ENCODE results near the gene ATG7. TPM values are rescaled to one million over a fixed set of nuclear protein-coding genes. Genes with fewer than 3 reads are reported as not detected.

ATG7 gene
- total RNA-seq, 1 donor = 131 TPM

DNA sequence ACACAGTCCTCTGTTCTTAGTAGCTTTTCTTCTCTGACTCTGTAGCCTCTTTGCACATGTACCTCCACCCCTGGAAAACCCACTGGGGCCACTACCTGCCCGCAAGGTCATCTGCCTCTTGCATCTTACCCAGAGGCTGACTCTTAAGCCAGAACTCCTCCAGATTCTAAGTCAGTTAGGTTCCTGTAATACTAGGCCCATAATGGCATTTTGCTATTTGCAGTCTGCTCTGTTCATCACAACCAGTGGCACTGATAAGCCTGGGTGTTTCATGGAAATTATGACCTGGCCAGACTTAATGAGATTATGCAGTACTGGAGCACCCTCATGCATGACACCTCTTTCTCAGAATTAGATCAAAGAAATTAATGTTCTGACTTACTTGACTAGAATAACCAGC is 31.7 kb upstream of the ATG7 start:
- TF ChIP-seq, protein P1, sequence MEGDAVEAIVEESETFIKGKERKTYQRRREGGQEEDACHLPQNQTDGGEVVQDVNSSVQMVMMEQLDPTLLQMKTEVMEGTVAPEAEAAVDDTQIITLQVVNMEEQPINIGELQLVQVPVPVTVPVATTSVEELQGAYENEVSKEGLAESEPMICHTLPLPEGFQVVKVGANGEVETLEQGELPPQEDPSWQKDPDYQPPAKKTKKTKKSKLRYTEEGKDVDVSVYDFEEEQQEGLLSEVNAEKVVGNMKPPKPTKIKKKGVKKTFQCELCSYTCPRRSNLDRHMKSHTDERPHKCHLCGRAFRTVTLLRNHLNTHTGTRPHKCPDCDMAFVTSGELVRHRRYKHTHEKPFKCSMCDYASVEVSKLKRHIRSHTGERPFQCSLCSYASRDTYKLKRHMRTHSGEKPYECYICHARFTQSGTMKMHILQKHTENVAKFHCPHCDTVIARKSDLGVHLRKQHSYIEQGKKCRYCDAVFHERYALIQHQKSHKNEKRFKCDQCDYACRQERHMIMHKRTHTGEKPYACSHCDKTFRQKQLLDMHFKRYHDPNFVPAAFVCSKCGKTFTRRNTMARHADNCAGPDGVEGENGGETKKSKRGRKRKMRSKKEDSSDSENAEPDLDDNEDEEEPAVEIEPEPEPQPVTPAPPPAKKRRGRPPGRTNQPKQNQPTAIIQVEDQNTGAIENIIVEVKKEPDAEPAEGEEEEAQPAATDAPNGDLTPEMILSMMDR (IDR thresholded peaks at IDR 0.05; ENCODE audit: insufficient read depth, low read depth, low read length) = no peak
- no peak overlapping the region for H3K4me3 ChIP-seq (ENCODE audit: low read depth, low read length)
- no peak for DNase-seq (ENCODE audit: low read depth)

DNA sequence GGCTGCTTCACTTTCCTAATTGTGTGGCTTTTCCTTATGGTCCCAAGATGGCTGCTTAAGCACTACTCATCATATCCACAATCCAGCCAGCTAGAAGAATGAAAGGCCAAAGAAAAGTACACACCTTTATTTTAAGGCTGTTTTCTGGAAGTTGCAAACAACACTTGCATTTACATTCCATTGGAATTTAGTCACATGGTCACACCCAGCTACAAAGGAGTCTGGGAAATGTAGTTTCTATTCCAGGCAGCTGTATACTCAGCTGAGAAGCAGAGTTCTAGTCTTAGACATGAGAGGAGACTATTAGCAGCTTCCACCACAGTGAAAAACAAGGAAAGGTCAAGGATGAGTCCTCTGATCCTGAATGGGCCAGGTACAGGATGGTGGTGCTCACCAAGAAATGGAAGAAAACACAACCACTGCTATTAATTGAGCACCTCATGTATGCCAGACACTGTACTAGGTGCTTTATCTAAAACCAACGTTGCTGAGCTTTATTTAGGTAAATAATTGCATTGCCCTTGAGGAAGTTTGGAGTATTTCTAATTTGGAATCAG is 28.0 kb upstream of the ATG7 start:
- TF ChIP-seq, protein P1 (IDR thresholded peaks at IDR 0.05; ENCODE audit: insufficient read depth, low read depth, low read length) = no peak
- peak; percentile 60 for DNase-seq (ENCODE audit: low read depth)
- H3K4me3 ChIP-seq (ENCODE audit: low read depth, low read length) = no peak overlapping the region

DNA sequence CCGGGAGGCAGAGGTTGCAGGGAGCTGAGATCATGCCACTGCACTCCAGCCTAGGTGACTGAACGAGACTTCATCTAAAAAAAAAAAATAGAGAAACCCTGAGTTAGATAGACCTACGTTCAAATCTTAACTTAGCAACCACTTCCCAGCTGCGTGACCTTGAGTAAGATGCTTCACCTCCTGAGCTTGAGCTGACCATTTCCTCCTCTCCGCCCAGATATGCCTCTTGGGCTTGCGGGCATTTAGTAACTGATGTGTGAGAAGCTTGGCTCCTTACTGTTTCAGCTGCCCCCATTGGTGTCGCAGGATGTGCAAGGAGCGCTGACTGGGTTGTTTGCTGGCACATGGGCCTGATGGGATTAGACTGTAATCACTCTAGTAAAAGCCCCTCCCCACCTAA is 26.9 kb upstream of the ATG7 start:
- no peak for DNase-seq (ENCODE audit: low read depth)
- TF ChIP-seq, protein P1 (IDR thresholded peaks at IDR 0.05; ENCODE audit: insufficient read depth, low read depth, low read length) = no peak
- no peak overlapping the region for H3K4me3 ChIP-seq (ENCODE audit: low read depth, low read length)

DNA sequence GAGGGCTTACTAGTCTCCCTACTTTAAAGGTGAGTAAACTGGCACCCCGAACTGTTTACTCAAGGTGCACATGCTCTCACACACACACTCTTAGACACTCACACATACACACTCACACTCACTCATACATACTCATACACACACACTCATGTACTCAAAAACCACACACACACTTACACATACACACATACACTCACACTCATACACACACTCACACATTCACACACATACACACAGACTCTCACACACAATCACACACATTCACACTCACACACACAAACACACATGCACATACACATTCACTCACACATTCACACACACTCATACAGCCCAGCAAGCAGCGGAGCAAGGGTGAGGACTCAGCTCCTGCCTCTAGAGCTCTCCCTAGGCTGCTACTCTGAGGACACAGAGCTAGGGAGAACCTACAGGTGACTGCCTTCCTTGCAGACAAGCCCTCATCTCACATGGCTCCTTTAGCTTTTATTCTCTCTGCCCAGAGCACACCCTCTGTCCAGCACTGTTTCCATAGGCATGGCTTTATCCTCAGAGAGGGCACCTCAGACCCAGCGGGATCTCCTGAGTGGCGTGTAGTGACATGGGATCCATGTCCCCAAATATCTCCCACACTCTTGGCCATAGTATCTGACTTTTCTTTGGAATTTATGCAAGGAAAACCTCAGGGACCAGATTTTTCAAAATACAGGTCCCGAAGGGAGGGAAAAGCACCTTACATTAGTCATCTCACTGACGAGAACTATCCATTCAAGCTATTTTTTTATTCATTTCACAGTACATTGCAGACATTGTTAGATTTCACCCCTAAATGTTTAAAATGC is 26.2 kb upstream of the ATG7 start:
- no peak for DNase-seq (ENCODE audit: low read depth)
- TF ChIP-seq, protein P1 (IDR thresholded peaks at IDR 0.05; ENCODE audit: insufficient read depth, low read depth, low read length) = no peak

DNA sequence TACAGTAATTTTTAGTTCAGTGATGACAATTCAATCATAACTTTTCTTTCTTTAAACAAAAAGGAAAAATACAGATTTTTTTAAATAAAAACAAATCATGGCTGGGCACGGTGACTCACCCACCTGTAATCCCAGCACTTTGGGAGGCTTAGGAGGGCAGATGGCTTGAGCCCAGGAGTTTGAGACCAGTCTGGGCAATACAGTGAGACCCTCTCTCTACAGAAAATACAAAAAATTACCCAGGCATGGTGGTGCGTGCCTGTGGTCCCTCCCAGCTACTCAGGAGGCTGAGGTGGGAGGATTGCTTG is 25.6 kb upstream of the ATG7 start:
- TF ChIP-seq, protein P1 (IDR thresholded peaks at IDR 0.05; ENCODE audit: insufficient read depth, low read depth, low read length) = no peak
- no peak for DNase-seq (ENCODE audit: low read depth)
- no peak overlapping the region for H3K4me3 ChIP-seq (ENCODE audit: low read depth, low read length)

More for the DNA sequence above, 26.2 kb upstream of the ATG7 start:
- no peak overlapping the region for H3K4me3 ChIP-seq (ENCODE audit: low read depth, low read length)

DNA sequence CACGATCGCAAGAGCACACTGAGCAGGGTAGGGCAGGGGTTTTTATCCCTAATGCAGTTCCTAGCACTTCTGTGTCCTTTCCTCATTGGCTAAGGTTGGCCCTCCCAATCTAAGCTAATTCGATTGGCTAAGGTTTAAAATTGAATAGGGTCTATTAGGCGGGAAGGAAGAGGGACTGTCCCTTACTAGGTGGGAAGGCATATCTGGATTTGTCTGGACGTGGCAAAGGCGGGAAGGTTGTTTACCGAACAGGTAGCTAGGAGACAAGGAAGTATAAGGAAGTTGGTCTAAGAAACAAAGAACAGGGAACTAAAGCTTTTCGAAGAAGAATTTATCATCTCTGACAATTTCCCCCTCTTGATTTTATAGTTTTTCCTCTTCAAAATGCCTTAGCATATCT is 24.8 kb upstream of the ATG7 start:
- TF ChIP-seq, protein P1 (IDR thresholded peaks at IDR 0.05; ENCODE audit: insufficient read depth, low read depth, low read length) = no peak
- no peak overlapping the region for H3K4me3 ChIP-seq (ENCODE audit: low read depth, low read length)
- no peak for DNase-seq (ENCODE audit: low read depth)

Measured in fibroblast of villous mesenchyme (primary cell).